Ectodermal cell (in vitro differentiated cells): ENCODE measurements around the gene TAS2R42.

Source experiments
- H3K27ac ChIP-seq: 2 replicates; pipeline ENCODE4 v1.7.0; 2013; ENCODE audit warnings: mild to moderate bottlenecking, low read depth, low read length; ENCODE audit not compliant: insufficient read depth, poor library complexity, severe bottlenecking
- H3K27me3 ChIP-seq: 2 replicates; pipeline ENCODE4 v1.7.0; 2013; ENCODE audit warnings: mild to moderate bottlenecking, low read length; ENCODE audit not compliant: insufficient read depth, control insufficient read depth, poor library complexity, severe bottlenecking
- H3K36me3 ChIP-seq: one replicate; pipeline ENCODE4 v1.7.0; 2013; ENCODE audit warnings: low read length; ENCODE audit not compliant: control insufficient read depth, insufficient read depth
- H3K4me1 ChIP-seq: one replicate; pipeline ENCODE4 v1.7.0; 2013; ENCODE audit warnings: low read length; ENCODE audit not compliant: control insufficient read depth, insufficient read depth
- H3K4me3 ChIP-seq: 2 replicates; pipeline ENCODE4 v1.7.0; 2013; ENCODE audit warnings: low read depth, low read length, control low read depth; ENCODE audit not compliant: insufficient read depth
- H3K9me3 ChIP-seq: 2 replicates; pipeline ENCODE4 v1.7.0; 2013; ENCODE audit warnings: mild to moderate bottlenecking, low read length, moderate library complexity; ENCODE audit not compliant: control insufficient read depth
- WGBS, 2 experiments: methylation state at CpG; one replicate each; pipeline ENCODE4 v1.1.7; 2013; ENCODE audit warnings: missing lambda C conversion rate in 2 of 2; 5-methylcytosine and 5-hydroxymethylcytosine counted together

Gene TAS2R42

DNA sequence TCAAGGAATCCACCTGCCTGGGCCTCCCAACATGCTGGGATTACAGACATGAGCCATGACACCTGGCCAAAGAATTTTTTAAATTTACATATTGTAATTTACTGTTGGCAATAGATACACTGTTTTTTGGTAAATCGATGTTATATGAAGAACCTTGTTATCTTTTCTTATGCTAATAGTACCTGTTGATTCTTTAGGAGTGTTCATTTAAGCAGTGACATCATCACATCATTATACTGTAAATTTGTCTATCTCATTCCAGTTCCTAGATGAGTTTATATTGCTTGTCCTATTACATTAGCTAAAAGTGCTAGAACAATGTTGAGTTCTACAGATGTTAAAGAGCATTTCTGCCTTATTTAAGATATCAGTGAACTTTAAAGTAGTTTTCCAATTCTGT is 39.3 kb downstream of the TAS2R42 start:
- no peaks in the 10 kb centered on the region for H3K27me3 ChIP-seq
- no peak overlapping the region for H3K27ac ChIP-seq
- H3K36me3 ChIP-seq, result peaks cover 6% of the 10 kb centered on the region
- no peak overlapping the region for H3K4me3 ChIP-seq
- H3K4me1 ChIP-seq, result no peaks in the 10 kb centered on the region
- no peaks in the 10 kb centered on the region for H3K9me3 ChIP-seq
- no CpG with 5 or more reads among the region's 1 CpG for WGBS, 2 experiments

- H3K4me1 ChIP-seq, result no peaks in the 10 kb centered on the region
- no peak overlapping the region for H3K4me3 ChIP-seq
- H3K9me3 ChIP-seq, result peaks cover 4% of the 10 kb centered on the region
- no peak overlapping the region for H3K27ac ChIP-seq
- no peaks in the 10 kb centered on the region for H3K27me3 ChIP-seq
- 75 to 77% methylated on average over 5 of the region's 5 CpGs for WGBS, 2 experiments
- no peaks in the 10 kb centered on the region for H3K36me3 ChIP-seq
Observed at GRCh38 chr12:11144297-11144696, 42.4 kb downstream of the TAS2R42 start.

DNA sequence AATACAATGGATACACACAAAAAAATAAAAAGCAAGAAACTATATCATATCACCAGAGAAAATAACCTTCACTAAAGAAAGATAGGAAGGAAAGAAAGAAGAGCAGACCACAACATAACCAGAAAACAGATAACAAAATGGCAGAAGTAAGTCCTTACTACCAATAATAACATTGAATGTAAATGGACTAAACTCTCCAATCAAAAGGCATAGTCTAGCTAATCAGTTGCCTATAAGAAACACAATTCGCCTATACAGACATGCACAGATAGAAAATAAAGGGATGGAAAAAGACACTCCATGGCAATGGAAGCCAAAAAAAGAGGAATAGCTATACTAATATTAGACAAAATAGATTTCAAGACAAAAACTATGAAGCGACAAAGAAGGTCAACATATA is 43.4 kb downstream of the TAS2R42 start:
- Histone ChIP-seq H3K27ac (no peak overlapping the region), H3K4me1 (no peaks in the 10 kb centered on the region), H3K36me3 (no peaks in the 10 kb centered on the region), H3K4me3 (no peak overlapping the region), H3K9me3 (peaks cover 4% of the 10 kb centered on the region), H3K27me3 (no peaks in the 10 kb centered on the region)
- WGBS, 2 experiments, result 100% methylated on average over 1 of the region's 2 CpGs; no CpG with 5 or more reads in 1 of the 2 experiments

- H3K27ac ChIP-seq, result no peak overlapping the region
- 0% methylated on average over 1 of the region's 2 CpGs; no CpG with 5 or more reads in 1 of the 2 experiments for WGBS, 2 experiments
- H3K9me3 ChIP-seq, result no peaks in the 10 kb centered on the region
- no peak overlapping the region for H3K4me3 ChIP-seq
- no peaks in the 10 kb centered on the region for H3K4me1 ChIP-seq
- H3K27me3 ChIP-seq, result no peaks in the 10 kb centered on the region
- H3K36me3 ChIP-seq, result no peaks in the 10 kb centered on the region
Observed at GRCh38 chr12:11136075-11136474, 50.7 kb downstream of the TAS2R42 start.
